HFFc6 (cell line): ENCODE results near the gene CELF5. TPM values are rescaled to one million over a fixed set of nuclear protein-coding genes. Genes with fewer than 3 reads are reported as not detected.

Experiments
- DNase-seq: peaks from one replicate; pipeline ENCODE4 v3.0.0-alpha.2; 2018
- H3K27ac Mint-ChIP-seq: 2 replicates; pipeline ENCODE4 v1.8.0; 2020; ENCODE audit warnings: mild to moderate bottlenecking, mixed read lengths
- H3K27me3 Mint-ChIP-seq: 2 replicates; pipeline ENCODE4 v1.8.0; 2021; ENCODE audit warnings: mild to moderate bottlenecking, moderate library complexity, mixed read lengths; ENCODE audit not compliant: insufficient read depth
- H3K36me3 Mint-ChIP-seq: 2 replicates; pipeline ENCODE4 v1.8.0; 2021; ENCODE audit warnings: low read depth, mixed read lengths
- H3K4me1 Mint-ChIP-seq: 2 replicates; pipeline ENCODE4 v1.8.0; 2020; ENCODE audit warnings: low read depth, mixed read lengths
- H3K4me3 Mint-ChIP-seq: 2 replicates; pipeline ENCODE4 v1.8.0; 2020; ENCODE audit warnings: mild to moderate bottlenecking, moderate library complexity, mixed read lengths
- H3K9me3 Mint-ChIP-seq: 2 replicates; pipeline ENCODE4 v1.8.0; 2020; ENCODE audit warnings: mild to moderate bottlenecking, mixed read lengths
- CTCF ChIP-seq: fragments of 200-600 bp; sonication (generic); IDR thresholded peaks from 2 replicates; pipeline ENCODE4 v1.5.0; 2021; ENCODE audit warnings: antibody characterized with exemption, mild to moderate bottlenecking
- total RNA-seq, 6 experiments: library from RNA; stranded (reverse); fragmentation: NEBNext Ultra II Directional; extraction: Animal tissue kit (Norgen Biotek cat#: 25700); gene quantifications; 2 replicates in 1 of 6; 3 replicates in 5 of 6; pipeline ENCODE4 v1.2.3, GENCODE V29; 2021

Gene CELF5
- total RNA-seq, 6 experiments from 2014 or later: 0.20 to 0.46 (median 0.30) TPM; not detected in 3

- no peak for DNase-seq
- Mint-ChIP-seq H3K4me3 (no peak overlapping the region), H3K27ac (no peak overlapping the region), H3K27me3 (peaks cover 7% of the 10 kb centered on the region; the same call in 1 of the 2 replicates), H3K4me1 (peaks cover 7% of the 10 kb centered on the region), H3K9me3 (no peaks in the 10 kb centered on the region), H3K36me3 (no peaks in the 10 kb centered on the region)
- TF ChIP-seq CTCF: no peak
These were observed 45.3 kb upstream of the CELF5 start for GRCh38 chr19:3178973-3179738.

GRCh38 chr19:3179739-3180293 lies 44.6 kb upstream of the CELF5 start:
- TF ChIP-seq CTCF: no peak
- H3K27ac Mint-ChIP-seq: no peak overlapping the region
- H3K9me3 Mint-ChIP-seq: no peaks in the 10 kb centered on the region
- H3K36me3 Mint-ChIP-seq: no peaks in the 10 kb centered on the region
- H3K4me1 Mint-ChIP-seq: peaks cover 13% of the 10 kb centered on the region
- H3K4me3 Mint-ChIP-seq: no peak overlapping the region
- H3K27me3 Mint-ChIP-seq: peaks cover 7% of the 10 kb centered on the region; the same call in 1 of the 2 replicates
- no peak for DNase-seq

- DNase-seq: no peak
These were observed 40.5 kb upstream of the CELF5 start for GRCh38 chr19:3183721-3184641.

GRCh38 chr19:3184847-3185460 lies 39.5 kb upstream of the CELF5 start:
- no peaks in the 10 kb centered on the region for H3K9me3 Mint-ChIP-seq
- TF ChIP-seq CTCF: no peak
- peak overlapping the region; percentile 99 for H3K4me3 Mint-ChIP-seq
- peaks cover 4% of the 10 kb centered on the region; the same call in 1 of the 2 replicates for H3K27me3 Mint-ChIP-seq
- no peaks in the 10 kb centered on the region for H3K36me3 Mint-ChIP-seq
- peaks cover 21% of the 10 kb centered on the region for H3K4me1 Mint-ChIP-seq
- H3K27ac Mint-ChIP-seq: peak overlapping the region; percentile 78
- no peak for DNase-seq

More at GRCh38 chr19:3183721-3184641, 40.5 kb upstream of the CELF5 start:
- Mint-ChIP-seq H3K4me1 (peaks cover 21% of the 10 kb centered on the region), H3K27ac (peak overlapping the region; percentile 18; the same call in 1 of the 2 replicates), H3K36me3 (no peaks in the 10 kb centered on the region), H3K27me3 (peaks cover 4% of the 10 kb centered on the region; the same call in 1 of the 2 replicates), H3K9me3 (no peaks in the 10 kb centered on the region), H3K4me3 (peak overlapping the region; percentile 99; the same call in 1 of the 2 replicates)
- TF ChIP-seq CTCF: no peak
